ENCODE data around the gene ERG28.
"Not testable (repeated sequence)": the region's sequence is repeated elsewhere in the genome, so short reads cannot be mapped to it uniquely, and the experiment has no call there.

The ERG28 gene

DNA sequence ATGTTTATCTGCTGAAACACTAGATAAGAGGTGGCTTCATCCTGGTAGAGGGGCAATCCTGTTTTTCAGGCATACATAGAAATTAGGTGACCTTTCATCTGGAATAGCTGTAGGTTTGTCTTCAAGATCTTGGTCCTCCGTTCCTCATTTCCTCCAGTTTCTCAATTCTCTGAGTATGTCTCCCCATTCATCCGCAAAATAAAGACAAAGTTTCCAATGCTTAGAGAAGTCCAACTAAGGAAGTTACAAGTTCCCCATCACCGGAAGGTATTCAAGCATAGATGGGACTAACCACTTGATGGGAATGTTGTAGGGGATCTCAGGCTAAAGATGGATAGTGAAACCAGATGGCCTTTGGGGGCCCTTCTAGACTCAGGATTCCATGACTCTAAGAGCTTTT lies 34.3 kb downstream of the ERG28 start:
- no peak for DNase-seq (ENCODE audit: low read depth, low spot score)

DNA sequence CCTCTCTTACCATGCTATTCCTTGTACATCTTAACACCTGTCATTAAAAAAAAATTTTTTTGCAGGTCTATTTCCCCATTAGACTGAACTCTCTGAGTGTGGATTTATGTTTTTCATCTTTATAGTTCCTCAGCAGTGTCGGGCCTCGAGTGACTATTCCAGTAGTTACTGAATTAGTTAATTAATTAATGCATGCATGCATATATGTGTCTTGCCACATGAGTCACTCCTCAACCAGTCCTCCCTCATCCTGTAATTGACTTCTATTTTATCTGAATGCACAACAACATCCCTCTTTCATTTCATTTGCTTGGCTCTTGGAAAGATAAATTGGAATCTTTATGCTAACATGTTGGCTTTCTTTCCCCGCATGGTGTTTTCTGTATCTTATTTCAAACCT lies 35.6 kb downstream of the ERG28 start:
- no peak for DNase-seq (ENCODE audit: low read depth, low spot score)

DNA sequence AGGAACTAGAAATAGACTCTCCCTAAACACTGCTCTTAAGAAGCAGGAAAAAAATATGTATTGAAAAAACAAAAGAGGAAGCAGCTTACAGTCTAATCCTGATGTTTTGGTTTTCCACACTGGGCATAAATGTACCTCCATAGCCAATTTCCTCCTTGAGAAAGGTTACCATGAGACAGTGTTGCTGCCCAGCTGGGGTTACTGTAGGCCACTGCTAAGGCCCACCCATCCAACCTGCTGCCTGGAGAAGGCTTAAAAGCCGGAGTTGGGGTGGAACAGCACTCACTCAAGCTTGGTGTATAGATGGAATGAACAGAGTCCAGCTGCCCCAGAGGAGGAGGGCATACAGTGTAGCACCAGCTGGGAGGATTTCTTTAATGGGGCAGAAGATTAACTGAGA lies 41.1 kb downstream of the ERG28 start:
- DNase-seq (ENCODE audit: low read depth, low spot score), result no peak

DNA sequence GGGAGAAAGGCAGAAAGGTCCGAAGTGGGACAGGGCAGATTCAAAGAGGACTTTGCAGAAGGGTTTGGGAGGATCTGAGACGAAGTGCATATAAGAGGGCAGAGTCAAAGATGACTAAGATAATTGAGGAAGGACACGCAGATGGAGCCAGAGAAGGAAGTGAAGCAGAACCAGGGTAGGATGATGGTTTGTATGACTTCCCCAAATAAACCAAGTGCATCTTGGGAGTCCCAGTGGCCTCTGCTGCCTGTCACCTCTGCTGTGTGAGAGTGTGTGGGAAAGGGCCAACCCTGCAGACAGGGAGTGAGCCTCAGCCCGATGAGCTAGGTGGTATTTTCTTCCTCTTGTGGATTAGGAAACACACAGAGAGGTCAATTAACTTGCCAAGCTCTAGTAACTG lies 45.5 kb downstream of the ERG28 start:
- no peak for DNase-seq (ENCODE audit: low read depth, low spot score)

DNA sequence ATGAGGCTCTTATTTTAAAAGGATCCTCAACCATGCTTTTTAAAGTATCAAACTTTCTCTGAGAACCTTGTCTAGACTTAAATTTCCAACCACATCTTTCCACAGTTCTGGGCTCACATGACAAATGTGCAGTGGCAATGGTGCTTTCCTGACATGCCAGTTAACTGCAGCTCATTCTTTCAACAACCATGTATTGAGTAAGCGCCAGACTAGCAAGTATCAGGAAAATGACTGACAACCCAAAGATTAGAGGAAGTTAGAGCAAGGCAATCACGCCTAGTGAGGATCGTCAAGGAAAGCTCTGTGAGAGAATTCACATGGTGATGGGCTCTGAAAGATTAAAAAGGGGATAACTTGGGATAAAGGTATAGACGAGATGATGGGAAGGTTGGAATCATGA lies 46.5 kb downstream of the ERG28 start:
- no peak for DNase-seq (ENCODE audit: low read depth, low spot score)

DNA sequence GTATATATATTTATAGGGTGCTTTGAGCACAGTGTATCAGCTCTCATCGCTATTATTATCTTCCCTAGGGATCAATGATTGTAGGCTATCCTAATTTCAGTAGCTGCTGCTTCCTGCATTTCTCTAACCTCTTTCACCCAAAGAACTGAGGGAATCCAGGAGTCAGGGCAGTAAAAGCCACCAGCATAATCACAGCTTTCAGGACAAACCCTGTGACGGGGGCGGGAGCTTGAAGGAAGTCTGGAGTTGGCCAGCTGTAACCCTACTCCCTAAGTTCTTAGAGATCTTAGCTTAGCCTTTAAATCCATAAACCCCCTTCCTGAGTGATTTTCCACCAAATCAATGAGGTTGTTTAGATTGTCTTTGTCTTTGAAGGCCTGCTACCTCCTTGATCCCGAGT lies 48.5 kb downstream of the ERG28 start:
- no peak for DNase-seq (ENCODE audit: low read depth, low spot score)

DNA sequence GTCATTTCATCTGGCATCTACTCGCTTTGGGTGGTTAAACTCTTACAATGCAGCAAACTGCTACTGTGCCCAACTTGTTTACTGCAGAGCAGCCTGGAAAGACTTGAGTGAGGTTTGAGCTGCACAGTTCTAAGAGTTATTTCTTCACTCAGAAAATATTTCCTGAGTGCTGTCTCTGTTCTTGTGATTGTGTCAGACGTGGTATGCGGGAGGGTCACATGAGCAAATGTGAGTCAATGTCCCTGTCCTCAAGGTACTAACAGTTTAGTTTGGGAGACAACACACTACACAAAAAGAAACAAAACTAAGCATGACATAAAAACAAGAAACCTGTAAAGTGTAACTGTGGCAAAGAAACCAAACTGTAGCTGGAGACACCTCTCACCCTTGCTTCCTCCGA lies 49.8 kb downstream of the ERG28 start:
- no peak for DNase-seq (ENCODE audit: low read depth, low spot score)

DNA sequence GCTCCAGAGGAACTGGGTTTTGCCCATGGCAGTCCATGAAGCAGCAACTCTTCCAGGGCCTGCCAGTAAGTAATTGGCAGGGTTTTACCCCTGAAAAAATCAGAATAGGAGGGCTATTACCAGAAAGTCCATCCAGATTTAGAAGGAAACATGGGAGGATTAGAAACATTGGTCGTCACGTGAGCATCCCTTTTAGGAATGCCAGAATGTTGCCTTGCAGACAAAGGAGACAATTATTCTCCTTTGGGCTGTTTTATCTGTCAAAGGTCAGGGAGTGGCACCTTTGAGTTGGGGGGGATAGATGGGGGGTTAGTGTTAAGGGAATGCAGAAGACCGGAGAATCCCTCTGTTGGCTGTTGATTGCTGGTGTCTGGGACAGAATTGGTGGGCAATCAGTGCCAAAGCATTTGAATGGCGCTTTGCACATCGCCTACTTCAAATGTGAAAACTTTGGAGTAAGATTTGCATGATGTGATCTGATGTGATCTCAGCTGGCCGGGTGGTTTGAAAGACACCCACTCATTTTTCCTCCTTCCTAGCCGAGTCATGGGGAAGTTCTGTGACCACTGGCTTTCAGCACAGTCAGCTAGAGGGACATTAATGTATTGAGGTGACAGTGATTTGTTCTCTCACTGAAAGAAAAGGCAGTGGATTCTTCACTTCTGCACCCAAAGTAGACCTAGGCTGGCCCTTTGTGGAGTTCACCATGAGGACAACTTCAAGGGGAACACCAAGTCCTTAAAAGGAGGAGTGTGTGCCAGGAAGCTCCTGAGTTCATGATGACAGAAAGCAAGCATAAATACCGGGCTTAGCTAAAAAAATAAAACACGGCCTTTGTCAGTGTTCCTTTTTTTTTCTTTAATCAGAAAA lies 50.8 kb downstream of the ERG28 start:
- no peak for DNase-seq (ENCODE audit: low read depth, low spot score)

DNA sequence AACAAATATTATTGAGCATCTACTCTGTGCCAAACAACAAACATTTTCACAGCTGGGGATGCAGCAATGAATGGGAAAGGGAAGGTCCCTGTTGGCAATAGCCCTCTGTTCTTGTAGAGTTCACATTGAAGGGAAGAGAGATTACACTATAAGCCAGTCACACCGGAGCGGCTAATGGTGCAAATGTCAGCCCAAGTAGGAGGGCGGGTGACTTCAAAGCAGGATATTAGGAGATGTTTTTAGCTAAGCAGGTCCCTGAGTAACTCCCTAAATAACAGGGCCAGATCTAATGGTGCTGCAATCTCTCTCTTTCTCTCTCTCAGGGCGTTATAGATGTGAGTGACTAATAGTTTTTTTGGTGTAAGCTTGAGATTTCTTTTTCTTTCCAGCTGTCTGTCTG lies 51.6 kb downstream of the ERG28 start:
- no peak for DNase-seq (ENCODE audit: low read depth, low spot score)

DNA sequence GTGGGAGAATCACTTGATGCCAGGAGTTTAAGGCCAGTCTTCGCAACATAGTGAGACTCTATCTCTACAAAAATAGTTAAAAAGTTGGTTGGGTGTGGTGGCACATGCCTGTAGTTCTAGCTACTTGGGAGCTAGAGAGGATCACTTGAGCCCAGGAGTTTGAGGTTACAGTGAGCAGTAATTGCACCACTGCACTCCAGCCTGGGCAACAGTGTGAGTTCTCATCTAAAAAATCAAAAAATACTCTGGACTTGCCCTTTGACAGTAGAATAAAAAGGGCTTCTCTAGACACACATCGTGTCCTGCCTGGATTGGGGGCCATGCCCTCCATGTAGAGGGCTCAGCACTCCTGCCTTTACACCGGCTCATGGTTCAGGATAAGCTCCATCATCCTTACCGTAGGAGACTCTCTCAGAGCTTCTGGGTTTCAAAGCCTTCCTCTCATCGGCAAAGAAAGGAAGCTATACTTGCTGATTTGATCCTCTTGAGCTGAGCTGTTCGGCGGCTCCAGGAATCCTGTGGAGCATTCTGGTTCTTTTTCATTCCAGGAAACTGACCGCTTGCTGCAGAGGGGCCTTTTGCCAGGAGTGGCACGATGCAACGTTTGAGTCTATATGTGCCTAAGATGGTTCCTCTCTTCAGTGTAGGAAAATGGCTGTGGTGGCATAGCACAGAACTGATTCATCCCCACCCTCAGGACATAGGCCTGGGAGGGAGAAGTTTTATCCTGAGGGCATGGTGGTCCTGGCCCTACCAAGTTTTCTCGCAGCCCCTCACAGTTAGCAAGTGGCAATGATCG lies 52.6 kb downstream of the ERG28 start:
- DNase-seq (ENCODE audit: low read depth, low spot score), result no peak

DNA sequence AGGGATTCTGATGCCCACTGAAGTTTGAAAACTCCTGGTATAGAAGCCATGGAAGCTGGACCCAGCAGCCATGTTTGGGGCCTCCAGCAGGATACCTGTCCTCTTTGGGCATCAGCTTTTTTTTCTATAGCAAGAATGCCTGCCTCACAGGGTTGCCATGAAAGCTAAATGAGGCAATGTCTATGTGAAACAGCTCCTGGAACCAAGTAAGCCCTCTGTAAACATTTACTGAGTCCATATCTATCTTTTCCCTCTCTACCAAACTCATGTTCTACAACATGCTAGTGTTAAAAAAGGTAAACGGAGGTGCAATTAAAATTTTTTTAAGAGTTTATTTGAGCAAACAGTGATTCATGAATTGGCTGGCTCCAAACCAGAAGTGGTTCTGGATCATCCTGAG lies 53.6 kb downstream of the ERG28 start:
- no peak for DNase-seq (ENCODE audit: low read depth, low spot score)

DNA sequence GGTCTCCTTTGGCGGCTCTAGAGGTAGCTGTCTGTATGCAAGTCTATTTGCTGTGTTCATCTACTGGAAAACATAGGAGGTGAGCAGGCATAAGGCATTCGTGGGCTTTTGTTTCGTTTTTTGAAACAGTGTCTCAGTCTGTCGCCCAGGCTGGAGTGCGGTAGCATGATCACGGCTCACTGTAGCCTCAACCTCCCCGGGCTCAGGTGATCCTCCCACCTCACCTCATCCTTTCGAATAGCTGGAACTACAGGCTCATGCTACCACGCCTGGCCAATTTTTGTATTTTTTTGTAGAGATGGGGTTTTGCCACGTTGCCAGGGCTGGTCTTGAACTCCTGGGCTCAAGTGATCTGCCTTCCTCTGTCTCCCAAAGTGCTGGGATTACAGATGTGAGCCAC lies 54.8 kb downstream of the ERG28 start:
- DNase-seq (ENCODE audit: low read depth, low spot score), result no peak

DNA sequence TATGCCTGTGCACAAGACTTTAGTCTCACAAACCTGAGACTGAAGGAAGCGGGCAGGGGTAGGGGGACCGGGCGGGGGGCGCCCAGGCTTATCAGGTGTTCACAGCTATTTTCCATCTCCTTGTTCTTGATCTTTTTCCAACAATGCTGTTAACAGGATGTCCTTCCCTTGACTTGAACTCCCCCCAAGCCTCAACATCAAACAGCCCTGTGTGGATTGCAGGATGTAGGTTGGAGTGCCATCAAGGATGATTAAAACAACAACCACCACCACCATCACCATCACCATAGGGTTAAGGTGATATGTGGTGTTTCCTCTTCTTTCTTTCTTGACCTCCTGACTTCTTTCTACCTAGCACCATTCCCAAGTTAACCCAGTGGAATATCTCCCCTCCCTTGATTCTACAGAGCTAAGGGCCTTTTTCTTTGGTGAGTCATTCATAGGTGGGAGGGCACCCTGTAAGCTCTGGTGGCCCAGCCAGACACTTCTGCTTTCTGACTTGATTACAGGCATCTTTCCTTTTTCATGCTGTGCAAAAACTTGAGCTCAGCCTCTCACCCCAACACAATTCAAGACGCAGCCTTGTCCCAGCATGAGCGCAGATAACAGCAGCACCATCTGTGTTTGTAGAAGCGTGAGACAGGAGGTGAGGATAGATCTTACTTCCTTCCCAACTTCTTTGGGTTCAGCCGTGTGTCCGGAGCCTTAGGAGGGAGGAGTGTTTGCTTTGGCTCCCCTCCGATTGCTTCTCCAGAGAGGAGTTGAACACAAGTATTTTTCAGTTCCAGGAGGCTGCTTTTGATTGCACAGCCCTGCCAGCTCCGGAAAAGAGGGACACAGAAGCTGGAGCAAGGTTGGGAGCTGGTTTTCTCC lies 55.5 kb downstream of the ERG28 start:
- DNase-seq (ENCODE audit: low read depth, low spot score), result no peak

DNA sequence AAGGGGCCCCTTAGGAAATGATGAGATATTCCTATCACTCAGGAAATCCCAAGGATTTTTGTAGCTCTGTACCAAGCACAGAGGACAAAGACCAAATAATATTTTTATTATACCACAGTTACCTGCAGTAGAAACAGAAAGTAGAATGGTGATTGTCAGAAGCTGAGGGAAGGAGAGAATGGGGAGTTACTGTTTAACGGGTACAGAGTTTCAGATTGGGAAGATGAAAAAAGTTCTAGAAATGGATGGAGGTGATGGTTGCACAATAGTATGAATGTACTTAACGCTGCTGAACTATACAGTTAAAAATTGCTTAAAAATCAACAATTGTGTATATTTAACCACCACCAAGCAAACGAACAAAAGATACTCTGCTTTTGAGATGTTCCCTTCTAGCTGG lies 58.2 kb downstream of the ERG28 start:
- DNase-seq (ENCODE audit: low read depth, low spot score), result no peak

DNA sequence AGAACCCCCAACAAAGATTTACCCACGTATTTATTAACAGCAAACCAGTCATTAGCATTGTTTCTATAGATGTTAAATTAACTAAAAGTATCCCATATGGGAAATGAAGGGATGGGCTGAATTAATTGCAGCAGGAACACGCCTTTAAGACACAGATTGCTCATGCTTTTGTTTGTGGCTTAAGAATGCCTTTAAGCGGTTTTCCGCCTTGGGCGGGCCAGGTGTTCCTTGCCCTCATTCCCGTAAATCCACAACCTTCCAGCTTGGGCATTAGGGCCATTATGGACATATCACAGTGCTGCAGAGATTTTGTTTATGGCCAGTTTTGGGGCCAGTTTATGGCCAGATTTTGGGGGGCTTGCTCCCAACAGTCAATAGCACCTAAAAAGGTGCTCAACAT lies 59.6 kb downstream of the ERG28 start:
- DNase-seq (ENCODE audit: low read depth, low spot score), result not testable (repeated sequence)

DNA sequence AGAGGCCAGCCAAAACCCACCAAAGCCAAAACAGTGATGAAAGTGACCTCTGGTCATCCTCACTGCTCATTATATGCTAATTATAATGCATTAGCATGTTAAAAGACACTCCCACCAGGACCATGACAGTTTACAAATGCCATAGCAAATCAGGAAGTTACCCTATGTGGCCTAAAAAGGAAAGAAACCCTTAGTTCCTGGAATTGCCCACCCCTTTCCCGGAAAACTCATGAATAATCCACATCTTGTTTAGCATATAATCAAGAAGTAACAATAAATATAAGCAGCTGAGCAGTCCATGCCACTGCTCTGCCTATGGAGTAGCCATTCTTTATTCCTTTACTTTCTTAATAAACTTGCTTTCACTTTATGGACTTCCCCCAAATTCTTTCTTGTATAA lies 60.6 kb downstream of the ERG28 start:
- not testable (repeated sequence) for DNase-seq (ENCODE audit: low read depth, low spot score)

Measured in activated CD4-positive, CD25-positive, alpha-beta regulatory T cell treated with anti-CD3 and anti-CD28 coated beads, Interleukin-2, amount 50 U/mL, for 16 hours (primary cell).